ENCODE measurements around the gene ANKRD6. TPM values are rescaled to one million over a fixed set of nuclear protein-coding genes. Genes with fewer than 3 reads are reported as not detected.

Gene ANKRD6
- total RNA-seq, 1 experiment from 2014 or later: 20.5 TPM

- H3K36me3 ChIP-seq (ENCODE audit: control insufficient read depth, insufficient read depth, low read length): no peaks in the 10 kb centered on the region
- peaks cover 6% of the 10 kb centered on the region for H3K9me3 Mint-ChIP-seq (ENCODE audit: unreplicated experiment)
- no peaks in the 10 kb centered on the region for H3K9me3 ChIP-seq
- H3K4me1 ChIP-seq: peaks cover 4% of the 10 kb centered on the region; the same call in 1 of the 2 replicates
- CTCF ChIA-PET: no interaction called here
- peak in 1 of 2 experiments; percentile 17 for DNase-seq
- H3K27ac Mint-ChIP-seq (ENCODE audit: unreplicated experiment): no peak overlapping the region
- TF ChIP-seq CTCF (IDR thresholded peaks at IDR 0.05; ENCODE audit: insufficient read depth in 1 of 2, low read depth in 1 of 2, low read length in 1 of 2, severe bottlenecking in 1 of 2, unreplicated experiment in 1 of 2): no peak
- H3K4me1 Mint-ChIP-seq (ENCODE audit: low read depth, unreplicated experiment): peaks cover 6% of the 10 kb centered on the region
- no peaks in the 10 kb centered on the region for H3K27me3 Mint-ChIP-seq (ENCODE audit: insufficient read depth, unreplicated experiment)
- BruUV-seq (replicated peaks): no TSS peak
- intact Hi-C loops (cut with micrococcal nuclease; ENCODE audit: unreplicated experiment): loop anchor here (5.0 kb wide), 2 partner anchors 69 to 94 kb away; no protein-coding TSS in a partner anchor
- POLR2A ChIA-PET: no interaction called here
- no peak overlapping the region for H3K4me3 Mint-ChIP-seq (ENCODE audit: unreplicated experiment)
- no peaks in the 10 kb centered on the region for H3K36me3 Mint-ChIP-seq (ENCODE audit: insufficient read depth, unreplicated experiment)
- no peak overlapping the region for H3K4me3 ChIP-seq (ENCODE audit: low read depth, low read length)
- no peaks in the 10 kb centered on the region for H3K27me3 ChIP-seq (replicated peaks; ENCODE audit: control insufficient read depth, insufficient read depth, low read length)
These were observed 163.5 kb downstream of the ANKRD6 start for GRCh38 chr6:89596484-89596883.

- intact Hi-C loops (cut with micrococcal nuclease; ENCODE audit: unreplicated experiment): loop anchor here (5.0 kb wide), 2 partner anchors 70 to 95 kb away; no protein-coding TSS in a partner anchor
- Histone ChIP-seq H3K27me3 (replicated peaks; ENCODE audit: control insufficient read depth, insufficient read depth, low read length) (no peaks in the 10 kb centered on the region), H3K4me3 (ENCODE audit: low read depth, low read length) (no peak overlapping the region), H3K9me3 (no peaks in the 10 kb centered on the region), H3K36me3 (ENCODE audit: control insufficient read depth, insufficient read depth, low read length) (no peaks in the 10 kb centered on the region), H3K4me1 (peaks cover 4% of the 10 kb centered on the region; the same call in 1 of the 2 replicates)
- H3K9me3 Mint-ChIP-seq (ENCODE audit: unreplicated experiment): peaks cover 6% of the 10 kb centered on the region
- H3K27me3 Mint-ChIP-seq (ENCODE audit: insufficient read depth, unreplicated experiment): no peaks in the 10 kb centered on the region
- H3K27ac Mint-ChIP-seq (ENCODE audit: unreplicated experiment): no peak overlapping the region
- peaks cover 6% of the 10 kb centered on the region for H3K4me1 Mint-ChIP-seq (ENCODE audit: low read depth, unreplicated experiment)
- TF ChIP-seq CTCF (IDR thresholded peaks at IDR 0.05; ENCODE audit: insufficient read depth in 1 of 2, low read depth in 1 of 2, low read length in 1 of 2, severe bottlenecking in 1 of 2, unreplicated experiment in 1 of 2): no peak
- CTCF ChIA-PET: interaction anchor here (1.6 kb wide), 1 partner anchor 165 kb away, joined by 14 read pairs; the partner anchor contains the start of gene ANKRD6
- no peak for DNase-seq
- H3K36me3 Mint-ChIP-seq (ENCODE audit: insufficient read depth, unreplicated experiment): no peaks in the 10 kb centered on the region
- no peak overlapping the region for H3K4me3 Mint-ChIP-seq (ENCODE audit: unreplicated experiment)
- BruUV-seq (replicated peaks): no TSS peak
- POLR2A ChIA-PET: no interaction called here
These were observed 164.4 kb downstream of the ANKRD6 start for GRCh38 chr6:89597372-89597771.

- peaks cover 6% of the 10 kb centered on the region for H3K9me3 Mint-ChIP-seq (ENCODE audit: unreplicated experiment)
- no TSS peak for BruUV-seq (replicated peaks)
- ChIA-PET POLR2A (no interaction called here), CTCF (interaction anchor here (0.6 to 1.6 kb wide), 9 partner anchors 14 to 167 kb away, joined by 3 to 14 read pairs (median 4); partner anchors contain the start of gene ANKRD6)
- no peaks in the 10 kb centered on the region for H3K36me3 Mint-ChIP-seq (ENCODE audit: insufficient read depth, unreplicated experiment)
- no peaks in the 10 kb centered on the region for H3K27me3 Mint-ChIP-seq (ENCODE audit: insufficient read depth, unreplicated experiment)
- Histone ChIP-seq H3K9me3 (no peaks in the 10 kb centered on the region), H3K27me3 (replicated peaks; ENCODE audit: control insufficient read depth, insufficient read depth, low read length) (no peaks in the 10 kb centered on the region), H3K4me3 (ENCODE audit: low read depth, low read length) (no peak overlapping the region), H3K36me3 (ENCODE audit: control insufficient read depth, insufficient read depth, low read length) (no peaks in the 10 kb centered on the region), H3K4me1 (peaks cover 4% of the 10 kb centered on the region; the same call in 1 of the 2 replicates)
- peak overlapping the region; percentile 64 for H3K4me3 Mint-ChIP-seq (ENCODE audit: unreplicated experiment)
- TF ChIP-seq CTCF (IDR thresholded peaks at IDR 0.05; ENCODE audit: insufficient read depth in 1 of 2, low read depth in 1 of 2, low read length in 1 of 2, severe bottlenecking in 1 of 2, unreplicated experiment in 1 of 2): peak in 1 of 2 experiments; percentile 31
- H3K4me1 Mint-ChIP-seq (ENCODE audit: low read depth, unreplicated experiment): peaks cover 6% of the 10 kb centered on the region
- intact Hi-C loops (cut with micrococcal nuclease; ENCODE audit: unreplicated experiment): loop anchor here (1.0 to 5.0 kb wide), 6 partner anchors 23 to 225 kb away; no protein-coding TSS in a partner anchor
- peak overlapping the region; percentile 45 for H3K27ac Mint-ChIP-seq (ENCODE audit: unreplicated experiment)
- DNase-seq: peak; percentile 63 to 78
These were observed 165.0 kb downstream of the ANKRD6 start for GRCh38 chr6:89597988-89598387.

Data from Caco-2 (cell line).